HG02763 (cell line): ENCODE data around the gene ICAM4.

Experiments
- ATAC-seq: cut with Tn5 transposase; IDR thresholded peaks from one replicate; pipeline ENCODE4 v1.9.1; 2021; ENCODE audit warnings: mild to moderate bottlenecking, moderate library complexity; ENCODE audit not compliant: unreplicated experiment

Gene ICAM4

DNA sequence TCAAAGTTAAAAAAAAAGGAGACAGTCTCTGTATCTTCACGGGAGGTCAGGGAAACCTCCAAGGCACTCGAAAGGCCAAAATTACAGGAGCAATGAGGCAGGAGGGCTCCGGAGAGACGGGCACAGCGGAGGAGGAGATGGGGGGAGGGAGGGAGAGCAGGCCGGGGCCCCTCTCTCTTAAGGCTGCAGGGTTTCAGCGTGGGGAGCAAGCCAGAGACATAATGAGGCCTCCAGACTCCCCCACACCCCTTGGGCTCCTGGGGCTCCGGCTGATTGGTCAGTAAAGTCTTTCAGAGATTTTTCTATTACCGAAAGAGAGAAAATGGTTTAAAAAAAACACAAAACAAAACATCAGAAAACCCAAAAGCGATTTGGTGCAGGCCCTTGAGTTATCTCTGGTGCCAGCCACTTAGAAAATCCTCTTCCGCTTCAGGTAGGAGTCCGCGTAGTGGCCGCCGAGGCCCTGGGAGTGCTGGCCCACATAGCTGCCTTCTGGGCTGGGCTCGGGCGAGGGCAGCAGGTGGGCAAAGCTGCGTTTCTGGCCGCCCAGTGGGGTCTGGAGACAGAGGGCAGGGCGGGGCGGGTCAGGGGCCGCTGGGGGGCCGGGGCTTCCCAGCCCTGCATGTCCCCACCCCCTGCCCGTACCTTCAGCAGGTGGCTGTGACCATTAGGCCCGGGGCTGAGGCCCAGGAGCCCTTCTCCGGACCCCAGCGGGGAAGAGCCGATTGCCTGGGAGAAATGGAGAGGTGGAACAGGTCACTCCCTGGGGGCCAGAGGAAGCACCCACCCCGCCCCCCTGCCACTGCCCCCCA, 30.5 kb downstream of the ICAM4 start:
- no peak for ATAC-seq

DNA sequence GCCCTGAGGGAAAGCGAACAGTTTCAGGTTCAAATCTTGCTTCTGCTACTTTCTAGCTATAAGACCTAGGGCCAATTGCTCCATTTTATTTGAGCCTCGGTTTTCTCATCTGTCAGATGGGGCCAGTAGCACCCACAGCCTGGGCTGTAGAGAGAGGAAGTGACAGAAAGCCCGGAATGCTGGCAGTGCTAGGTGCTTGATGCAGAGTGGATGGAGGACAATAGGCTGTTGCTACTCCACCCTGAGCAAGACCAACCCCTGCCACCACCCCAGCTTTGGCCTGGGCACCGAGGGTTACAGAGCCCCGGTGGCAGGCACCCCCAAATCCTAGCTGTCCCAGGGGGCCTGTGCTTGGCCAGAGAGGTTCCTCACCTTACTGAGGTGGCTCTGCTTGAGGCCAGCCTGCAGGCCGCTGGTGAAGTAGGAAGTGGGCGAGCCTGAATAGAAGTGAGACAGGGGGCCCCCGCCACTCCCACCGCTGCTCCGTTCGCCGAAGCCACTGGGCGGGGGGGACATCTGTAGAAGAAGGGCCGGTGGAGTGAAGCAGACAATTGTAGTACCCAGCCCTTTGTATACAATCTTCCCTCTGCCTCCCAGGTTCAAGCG, 31.2 kb downstream of the ICAM4 start:
- no peak for ATAC-seq

DNA sequence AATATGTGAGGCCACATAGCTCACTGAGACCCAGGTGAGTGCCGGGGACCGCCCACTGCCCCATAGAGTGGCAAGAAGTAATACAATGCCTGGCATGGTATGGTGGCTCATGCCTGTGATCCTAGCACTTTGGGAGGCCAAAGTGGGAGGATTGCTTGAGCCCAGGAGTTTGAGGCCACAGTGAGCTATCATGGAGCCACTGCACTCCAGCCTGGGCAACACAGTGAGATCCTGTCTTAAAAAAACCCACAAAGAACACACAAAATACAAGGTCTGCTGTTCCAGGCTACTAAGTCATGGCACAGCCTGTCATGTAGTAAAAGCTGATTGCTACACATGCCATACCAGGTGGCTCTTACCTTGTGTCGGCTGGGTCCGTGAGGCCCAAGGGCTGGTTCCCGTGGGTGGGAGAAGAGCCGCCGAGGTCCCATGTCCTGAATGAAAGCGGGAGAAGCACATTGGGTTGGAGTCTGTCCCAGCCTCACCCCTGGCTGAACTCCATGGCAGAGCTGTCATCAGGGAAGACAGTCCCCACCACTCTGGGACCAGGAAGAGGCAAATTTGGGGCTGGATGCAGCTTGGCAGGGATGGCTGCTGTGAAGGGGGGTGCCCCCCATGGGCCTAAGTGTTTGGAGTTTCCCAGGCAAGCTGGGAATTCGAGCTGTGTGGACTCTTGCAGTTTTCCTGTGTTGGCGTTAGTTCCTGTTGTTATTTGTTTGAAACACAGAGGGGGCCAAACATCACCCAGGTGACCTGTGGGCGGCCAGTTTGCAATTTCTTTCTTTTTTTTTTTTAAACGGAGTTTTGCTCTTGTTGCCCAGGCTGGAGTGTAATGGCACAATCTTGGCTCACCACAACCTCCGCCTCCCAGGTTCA, 32.3 kb downstream of the ICAM4 start:
- ATAC-seq = no peak

DNA sequence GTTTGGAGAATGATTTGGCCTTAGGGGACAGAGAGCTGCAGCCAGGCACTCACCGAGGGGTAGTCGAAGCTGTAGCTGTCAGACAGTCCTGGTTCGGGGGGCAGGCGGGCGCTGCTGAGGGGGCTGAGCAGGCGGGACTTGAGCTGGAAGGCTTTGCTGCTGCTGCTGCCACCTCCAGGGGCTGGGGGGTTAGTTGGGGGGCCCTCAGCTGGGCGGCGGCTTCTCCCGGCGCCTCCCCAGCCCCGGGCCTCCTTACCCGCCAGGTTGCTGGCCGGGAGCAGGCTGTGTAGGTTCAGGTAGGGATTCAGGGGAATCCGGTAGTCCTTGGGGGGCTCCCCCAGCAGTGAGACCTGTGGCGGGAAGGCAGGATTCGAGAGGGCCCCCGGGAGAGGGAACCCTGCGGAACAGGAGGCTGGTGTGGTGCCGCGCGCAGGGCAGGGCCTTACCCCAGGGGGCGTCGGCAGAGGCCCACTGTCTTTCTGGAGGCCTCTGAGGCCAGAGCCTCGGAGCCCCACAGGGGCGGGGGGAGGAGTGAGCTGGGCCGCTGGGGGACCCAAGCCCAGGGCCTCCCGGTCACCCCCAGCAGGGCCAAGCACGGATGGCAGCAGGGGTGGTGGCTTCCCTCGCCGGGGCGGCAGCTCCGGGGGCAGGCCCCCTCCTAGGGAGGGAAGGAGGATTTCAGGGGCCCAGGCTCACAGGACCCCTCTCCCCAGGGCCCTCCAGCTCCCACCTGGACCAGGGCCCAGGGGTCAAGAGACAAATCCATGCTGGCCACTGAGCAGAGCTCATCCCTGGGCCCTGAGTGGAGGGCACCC, 34.1 kb downstream of the ICAM4 start:
- no peak for ATAC-seq

DNA sequence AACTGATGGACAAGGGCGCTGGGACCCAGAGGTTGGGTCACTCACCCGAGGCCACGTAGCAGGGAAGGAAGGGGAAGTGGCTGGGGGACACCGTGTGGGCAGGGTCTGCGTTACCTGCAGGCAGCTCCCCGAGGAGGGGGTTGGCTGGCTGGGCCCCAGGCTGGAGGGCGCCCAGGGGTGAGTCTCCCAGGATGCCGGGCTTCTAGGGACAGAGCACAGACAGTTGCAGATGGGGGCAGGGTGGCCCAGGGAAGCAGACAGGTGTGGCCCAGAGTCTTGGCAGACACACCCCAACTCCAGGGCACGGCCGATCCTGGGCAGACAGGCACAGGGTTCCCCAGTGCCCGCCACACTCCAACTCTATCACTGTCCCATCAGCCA, 34.7 kb downstream of the ICAM4 start:
- no peak for ATAC-seq

DNA sequence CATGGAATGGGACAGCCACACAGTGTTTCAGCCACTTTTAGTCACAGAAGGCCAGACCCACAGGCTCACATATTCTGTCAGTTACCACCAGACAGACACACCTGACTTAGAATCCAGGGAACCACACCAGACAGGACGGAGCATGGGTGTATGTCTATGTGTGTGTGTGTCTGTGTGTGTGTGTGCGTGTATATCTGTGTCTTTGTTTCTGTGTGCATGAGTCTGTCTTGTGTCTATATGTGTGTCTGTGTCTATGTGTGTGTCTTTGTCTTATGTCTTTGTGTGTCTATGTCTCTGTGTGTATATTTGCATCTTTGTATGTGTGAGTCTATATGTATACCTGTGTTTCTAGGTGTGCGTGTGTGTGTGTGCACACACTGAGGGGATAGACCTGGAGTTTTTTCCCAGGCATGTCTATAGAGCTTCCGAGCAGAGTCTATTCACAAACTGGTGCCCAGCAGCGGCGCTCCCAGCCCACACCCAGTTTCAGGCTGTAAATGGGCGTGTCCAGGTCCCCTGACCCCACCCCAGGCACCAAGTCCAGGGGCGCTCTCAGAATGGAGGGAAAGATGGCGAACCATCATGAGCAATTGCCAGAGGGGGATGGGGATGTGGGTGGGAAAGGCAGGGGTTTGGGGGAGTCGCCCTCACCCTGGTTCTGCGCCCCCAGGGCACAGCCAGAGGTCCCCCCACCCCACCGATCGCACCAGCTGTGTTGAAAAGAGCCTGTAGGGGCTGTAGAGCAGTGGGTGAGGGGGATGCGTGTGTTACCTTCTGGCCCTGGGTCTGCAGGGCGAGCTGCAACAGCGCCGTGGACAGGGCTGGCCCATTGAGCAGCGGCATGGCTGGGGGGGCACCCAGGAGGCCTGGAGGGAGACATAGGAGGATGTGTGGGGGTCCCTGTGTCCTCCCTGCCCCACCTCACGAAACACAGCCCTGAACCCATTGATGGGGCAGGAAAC, 35.4 kb downstream of the ICAM4 start:
- ATAC-seq = no peak

DNA sequence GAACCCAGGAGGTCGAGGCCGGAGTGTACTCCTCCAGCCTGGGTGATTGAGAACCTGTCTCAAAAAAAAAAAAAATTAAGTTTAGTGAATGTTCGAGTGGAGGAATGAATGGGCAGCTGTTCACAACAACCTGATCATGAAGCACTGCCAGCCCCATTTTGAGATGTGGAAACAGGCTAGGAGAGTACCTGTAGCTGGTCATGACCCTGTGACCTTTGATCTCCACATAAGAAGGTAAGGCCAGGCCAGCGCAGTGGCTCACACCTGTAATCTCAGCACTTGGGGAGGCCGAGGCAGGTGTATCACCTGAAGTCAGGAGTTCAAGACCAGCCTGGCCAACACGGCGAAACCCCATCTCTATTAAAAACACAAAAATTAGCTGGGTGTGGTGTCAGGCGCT, 39.0 kb downstream of the ICAM4 start:
- no peak for ATAC-seq

DNA sequence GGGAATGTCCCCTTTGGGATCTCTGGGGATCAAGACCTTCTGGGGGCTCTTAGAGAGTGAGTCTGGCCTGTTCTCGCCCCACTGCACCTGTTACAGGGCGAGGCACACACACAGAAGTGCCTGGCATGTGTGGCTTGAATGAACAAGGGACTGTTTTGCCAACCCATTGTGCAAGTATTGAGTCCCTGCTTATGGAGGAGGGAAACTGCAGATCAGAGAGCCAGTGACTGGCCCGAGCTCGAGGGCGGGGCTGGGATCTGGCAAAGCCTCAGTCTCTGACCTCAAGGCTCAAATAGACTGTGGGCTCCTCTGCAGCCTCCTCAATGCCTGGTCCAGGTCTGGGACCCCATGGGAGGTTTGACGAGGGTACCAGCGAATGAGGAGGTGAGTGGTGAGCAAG, 41.0 kb downstream of the ICAM4 start:
- no peak for ATAC-seq

DNA sequence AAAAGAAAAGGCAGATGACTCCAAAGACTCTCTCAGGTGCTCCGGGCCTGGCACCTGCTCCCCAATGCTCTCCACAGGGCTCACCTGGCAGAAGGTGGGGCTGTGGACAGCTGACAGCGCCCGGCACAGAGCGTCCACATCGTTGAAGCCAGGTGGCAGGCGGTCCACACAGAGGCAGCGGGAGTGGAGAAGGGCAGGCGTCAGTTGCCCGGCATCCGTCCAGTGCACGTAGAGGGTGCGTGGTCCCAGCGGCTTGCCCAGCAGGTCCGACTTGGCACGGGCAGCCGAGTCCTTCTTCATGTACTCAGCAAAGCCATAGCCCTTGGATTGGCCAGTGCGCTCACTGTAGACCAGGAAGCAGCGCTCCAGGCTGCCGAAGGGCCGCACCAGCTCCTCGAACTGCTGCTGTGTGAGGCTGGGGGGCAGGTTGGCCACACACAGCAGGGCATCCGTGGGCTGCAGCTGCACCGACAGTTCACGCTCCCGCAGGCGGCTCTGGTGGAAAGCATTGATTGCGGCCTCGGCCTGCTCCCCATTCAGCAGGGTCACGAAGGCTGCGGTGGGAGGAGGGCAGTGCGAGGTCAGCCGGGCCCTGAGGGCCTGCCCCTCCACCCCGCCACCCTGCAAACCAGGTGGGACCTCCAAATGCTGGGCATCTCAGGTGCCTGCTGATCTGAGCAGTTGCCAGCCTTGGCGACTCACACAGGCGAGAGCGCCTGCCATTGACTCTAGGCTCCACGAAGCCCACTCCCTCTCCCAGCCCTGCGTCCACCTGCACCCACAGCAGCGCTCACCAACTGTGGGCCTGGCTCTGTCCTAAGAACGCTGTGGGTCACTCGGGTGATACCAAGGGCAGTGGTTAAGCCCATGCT, 42.0 kb downstream of the ICAM4 start:
- ATAC-seq = no peak

DNA sequence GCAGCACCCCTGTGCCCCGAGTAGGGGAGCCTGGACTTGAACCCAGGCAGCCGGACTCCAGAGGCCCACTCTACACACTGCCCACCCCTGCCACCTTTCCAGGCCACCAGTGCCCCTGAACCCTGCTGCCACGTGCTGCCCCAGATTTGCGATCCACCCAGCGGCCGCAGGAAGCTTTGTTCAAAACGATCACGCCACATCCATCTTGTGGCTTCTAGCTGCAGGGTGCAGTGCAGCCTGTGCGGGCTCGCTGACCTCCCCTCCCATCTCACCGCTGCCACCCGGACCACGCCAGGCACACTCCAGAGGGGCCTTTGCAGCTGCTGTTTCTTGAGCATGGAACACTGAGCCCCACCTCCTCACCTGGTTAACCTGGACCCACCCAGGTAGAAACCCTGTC, 42.8 kb downstream of the ICAM4 start:
- ATAC-seq = no peak

DNA sequence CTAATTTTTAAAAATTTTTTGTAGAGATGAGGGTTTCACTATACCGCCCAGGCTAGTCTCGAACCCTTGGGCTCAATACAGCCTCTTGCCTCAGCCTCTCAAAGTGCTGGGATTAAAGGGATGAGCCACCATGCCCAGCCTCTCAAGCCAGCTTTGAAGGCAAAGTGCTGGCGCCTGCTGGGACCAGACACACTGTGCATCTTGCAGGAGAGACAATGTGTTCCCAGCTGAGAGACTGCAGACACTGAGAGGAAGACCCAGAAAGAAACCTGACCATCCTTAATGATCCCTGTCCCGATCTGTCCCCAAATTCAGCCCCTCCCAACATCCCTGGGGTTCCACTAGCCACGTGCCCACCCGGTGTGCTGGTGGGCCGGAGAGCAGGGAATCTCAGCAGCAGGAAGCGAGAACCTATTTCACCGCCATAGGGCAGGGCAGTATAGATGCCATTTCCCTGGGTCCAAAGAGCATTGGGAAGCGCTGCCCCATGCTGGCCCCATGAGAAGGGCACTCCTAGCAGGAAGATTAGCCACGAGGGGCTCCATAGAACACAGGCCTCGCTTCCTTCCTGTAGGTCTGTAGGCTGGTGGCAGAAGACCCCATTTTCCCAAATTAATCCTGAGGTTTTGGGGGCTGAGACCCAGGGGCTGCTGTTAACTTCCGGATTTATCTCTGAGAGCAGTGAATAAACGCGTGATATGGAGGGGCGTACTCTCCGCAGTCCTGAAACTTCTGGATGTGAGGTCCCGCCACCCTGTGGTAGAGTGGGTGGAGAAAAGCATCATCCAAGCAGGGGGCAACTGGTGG, 45.6 kb downstream of the ICAM4 start:
- ATAC-seq = no peak

DNA sequence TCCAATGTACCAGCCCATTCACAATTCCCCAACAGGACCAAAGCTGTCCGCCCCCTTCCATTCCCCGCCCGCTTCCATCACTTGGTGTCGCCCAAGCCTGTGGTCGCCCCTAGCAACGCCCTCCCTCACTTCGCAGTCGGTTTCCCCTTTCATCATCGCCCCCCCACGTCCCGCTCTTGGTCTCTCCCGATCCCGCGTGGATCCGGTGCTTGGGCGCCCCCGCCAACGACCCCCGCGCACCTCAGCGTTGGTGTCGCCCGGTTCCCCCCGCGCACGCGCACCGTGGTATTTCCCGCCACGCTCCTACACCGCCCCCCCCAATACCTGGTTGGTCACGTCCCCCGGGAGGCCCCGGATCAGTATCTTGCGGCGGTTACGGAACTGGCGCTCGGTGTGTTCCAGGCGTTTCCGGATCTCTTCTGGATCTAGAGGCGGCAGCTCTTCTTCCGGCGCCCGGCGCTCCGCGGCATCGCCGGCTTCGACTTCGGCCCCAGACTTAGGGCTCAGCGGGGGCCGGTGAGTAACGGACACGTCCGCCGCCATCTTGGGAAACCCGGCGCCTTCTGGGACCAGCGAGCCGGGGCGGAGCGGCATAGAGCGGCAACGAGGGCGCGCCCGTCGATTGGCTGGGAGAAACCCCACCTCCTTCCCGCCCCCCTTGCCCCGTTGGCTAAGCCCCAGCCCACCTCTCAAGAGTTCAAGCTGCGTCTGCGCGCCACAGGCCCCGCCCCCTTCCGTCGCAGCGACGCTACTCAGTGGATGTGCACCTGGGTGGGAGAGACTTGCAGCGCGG, 46.4 kb downstream of the ICAM4 start, which contains the start of gene RAVER1:
Gene RAVER1, minus strand, starts transcription at position 565 of the 793 bp plus-strand sequence. Its CDS starts 22 bp downstream, at position 543.
- peak; percentile 89 for ATAC-seq

DNA sequence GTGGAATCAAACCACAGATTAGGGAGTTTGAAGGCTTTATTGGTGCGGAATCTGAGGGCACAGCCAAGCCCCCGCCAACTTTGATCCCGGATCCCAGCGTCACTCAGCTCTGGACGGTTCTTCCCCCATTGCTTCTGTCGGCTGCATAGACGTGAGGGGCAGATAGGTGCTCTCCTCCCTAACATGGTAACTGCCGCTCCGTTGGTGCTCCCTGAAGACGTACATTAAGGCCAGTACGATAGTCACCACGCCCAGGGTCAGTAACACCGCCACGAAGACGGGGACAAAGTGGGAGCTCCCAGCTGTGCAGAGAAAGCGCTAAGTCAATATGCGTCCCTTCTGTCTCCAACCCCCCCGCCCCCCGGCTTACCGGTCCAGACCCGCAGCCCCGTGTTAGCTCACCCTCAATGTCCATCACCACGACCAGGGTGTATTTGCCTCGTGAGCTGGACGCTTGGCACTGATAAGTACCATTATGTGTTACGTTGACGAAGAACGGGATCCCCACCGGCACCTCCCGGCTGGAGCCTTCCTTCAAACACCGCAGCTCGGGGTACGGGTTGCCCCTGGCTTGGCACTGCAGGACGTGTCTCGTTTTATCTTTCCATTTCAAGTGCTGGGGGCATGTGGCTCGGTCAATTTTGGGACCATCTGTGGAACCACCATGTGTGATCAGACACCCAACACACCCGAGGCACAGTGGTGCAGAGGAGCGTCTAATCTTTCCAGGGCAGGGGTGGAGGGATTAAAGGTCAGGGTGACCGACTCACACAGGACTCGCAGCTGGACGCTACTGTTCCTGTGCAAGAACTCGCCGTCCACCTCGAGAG, 47.2 kb downstream of the ICAM4 start:
- no peak for ATAC-seq

DNA sequence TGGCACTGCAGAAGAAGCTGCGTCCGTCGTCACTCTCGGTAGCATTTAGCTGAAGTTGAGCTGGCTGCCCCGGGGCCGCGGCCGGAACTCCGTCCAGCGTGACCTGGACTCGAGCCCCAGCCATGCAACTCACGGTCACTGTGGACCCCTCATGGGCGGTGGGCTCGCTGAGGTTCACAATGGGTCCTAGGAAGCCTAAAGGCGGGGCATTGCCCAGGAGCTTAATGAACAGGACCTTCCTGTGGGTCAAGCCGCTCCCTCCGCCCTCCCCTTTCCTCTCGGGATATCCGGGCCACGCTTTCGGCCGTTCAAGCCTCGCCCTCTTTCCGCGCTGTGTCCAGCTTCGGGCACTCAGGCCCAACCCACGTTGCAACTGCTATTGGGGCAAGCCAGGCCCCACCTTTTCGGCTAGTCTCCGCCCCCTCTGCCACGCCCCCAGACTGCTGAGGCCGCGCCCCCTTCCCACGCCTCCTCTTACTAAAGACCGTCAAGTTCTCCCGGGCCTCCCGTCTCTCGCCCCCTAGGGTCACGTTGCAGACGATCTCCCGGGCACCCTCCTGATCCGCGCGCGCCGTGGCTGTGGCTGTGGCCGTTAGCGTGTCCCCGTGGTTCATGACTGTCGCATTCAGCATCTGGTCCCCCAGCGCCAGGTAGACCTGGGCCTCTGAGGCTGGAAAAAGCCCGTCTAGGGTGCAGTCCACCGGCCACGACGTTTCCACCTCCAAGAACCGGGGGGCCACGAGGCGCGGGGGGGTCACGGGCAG, 48.0 kb downstream of the ICAM4 start:
- ATAC-seq = no peak

DNA sequence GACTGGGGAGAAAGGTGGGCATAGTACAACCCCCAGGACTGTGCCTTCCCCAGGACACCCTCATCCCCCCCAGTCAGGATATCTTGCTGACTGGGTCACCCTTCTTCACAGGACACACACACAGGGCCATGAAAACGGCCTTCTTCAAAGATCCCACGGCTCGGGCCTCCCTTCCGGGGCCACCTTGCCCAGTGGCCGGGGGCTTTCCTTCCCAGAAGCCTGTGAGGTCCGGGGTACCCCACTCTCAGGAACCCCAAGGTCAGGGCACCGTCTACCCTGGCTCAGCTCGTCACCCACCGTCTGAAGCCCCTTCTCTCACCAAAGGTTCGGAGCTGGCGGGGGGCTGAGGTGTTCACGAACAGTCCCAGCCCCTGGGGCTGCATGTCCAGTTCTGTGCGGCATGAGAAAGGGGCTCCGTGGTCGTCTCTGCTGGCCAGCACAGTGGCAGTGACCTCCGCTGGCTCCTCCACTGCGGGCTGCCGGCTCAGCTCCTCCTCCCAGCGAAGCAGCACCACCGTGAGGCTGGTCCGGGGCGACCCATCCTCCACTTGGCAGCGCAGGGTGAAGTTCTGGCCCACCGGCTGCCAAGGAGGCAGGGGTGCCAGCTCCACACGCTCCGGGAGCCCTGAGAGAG, 48.7 kb downstream of the ICAM4 start:
- no peak for ATAC-seq
